K562 (cell line): ENCODE data around the gene STXBP4. TPM values are rescaled to one million over a fixed set of nuclear protein-coding genes. Genes with fewer than 3 reads are reported as not detected.

Source experiments
- ATAC-seq: fragments of 200-7000 bp; cut with Tn5 transposase; 3 replicates; pipeline ENCODE4 v1.9.1; 2020; ENCODE audit warnings: moderate library complexity
- BruUV-seq: library from RNA; stranded (reverse); fragments of 400-500 nt; replicated peaks from 2 replicates; lab custom pipeline; 2021; lab: Mats Ljungman, UMichigan
- CTCF ChIA-PET: fragments of 300-600 bp; formaldehyde crosslinking; extraction: SDS; loops from one replicate; lab custom pipeline; 2021; ENCODE audit warnings: low intra/inter-chr PET ratio; lab: Yijun Ruan, JAX
- POLR2A ChIA-PET: fragments of 300-600, 350-650 bp; sonication (Branson Sonifier 250); formaldehyde crosslinking; extraction: SDS; loops from one replicate; lab custom pipeline; 2021; ENCODE audit warnings: antibody characterized with exemption, inconsistent platforms; lab: Yijun Ruan, JAX
- DNase-seq, 4 experiments: peaks; one replicate each; pipeline versions ENCODE4 v3.0.0 to v3.0.0-alpha.2; 2011 to 2018; ENCODE audit warnings: low spot score in 3 of 4, mixed read lengths in 3 of 4; ENCODE audit errors: extremely low read depth in 1 of 4
- FAIRE-seq: peaks from 2 replicates; lab custom pipeline; 2011; peaks lifted over from hg19 to GRCh38; lab: Jason Lieb, UNC
- H2AFZ ChIP-seq: 2 replicates; pipeline ENCODE4 v1.6.0; 2011; ENCODE audit warnings: low read depth, low read length, control low read depth, inconsistent platforms
- H3K27ac ChIP-seq: fragments of 200-600 bp; 3 replicates; pipeline ENCODE4 v1.8.0; 2011; ENCODE audit warnings: low read depth, mild to moderate bottlenecking, control low read depth, inconsistent platforms, low read length, moderate library complexity, mixed read lengths; ENCODE audit errors: extremely low read depth
- H3K27me3 ChIP-seq, 2 experiments: fragments of 300-600 bp in 1 of 2; 2 replicates in 1 of 2; 3 replicates in 1 of 2; pipeline versions ENCODE4 v1.6.0 to v1.8.0; 2011; ENCODE audit warnings: inconsistent platforms in 2 of 2, low read length in 2 of 2, mild to moderate bottlenecking in 1 of 2, mixed read lengths in 1 of 2, moderate library complexity in 1 of 2; ENCODE audit not compliant: control insufficient read depth in 2 of 2, insufficient read depth in 2 of 2
- H3K36me3 ChIP-seq: fragments of 300-600 bp; 3 replicates; pipeline ENCODE4 v1.8.0; 2011; ENCODE audit warnings: mild to moderate bottlenecking, low read length, inconsistent platforms; ENCODE audit not compliant: control insufficient read depth, insufficient read depth
- H3K4me1 ChIP-seq, 2 experiments: fragments of 200-600 bp in 1 of 2; replicated peaks in 1 of 2; 2 replicates in 1 of 2; 3 replicates in 1 of 2; pipeline versions ENCODE4 v1.5.1 to v1.8.0; 2011; ENCODE audit warnings: inconsistent platforms in 2 of 2, low read length in 2 of 2, mild to moderate bottlenecking in 1 of 2, mixed read lengths in 1 of 2, moderate library complexity in 1 of 2; ENCODE audit not compliant: control insufficient read depth in 2 of 2, insufficient read depth in 2 of 2
- H3K4me2 ChIP-seq: 2 replicates; pipeline ENCODE4 v1.6.1; 2011; ENCODE audit warnings: low read length, control low read depth, inconsistent platforms, mixed read lengths; ENCODE audit not compliant: insufficient read depth
- H3K4me3 ChIP-seq: fragments of 200-600 bp; sonication (generic), shearing (Covaris generic); 2 replicates; pipeline ENCODE4 v1.5.1; 2016; ENCODE audit warnings: control low read depth, inconsistent platforms
- H3K79me2 ChIP-seq: fragments of 200-600 bp; 3 replicates; pipeline ENCODE4 v1.8.0; 2011; ENCODE audit warnings: low read length, inconsistent platforms; ENCODE audit not compliant: control insufficient read depth, insufficient read depth
- H3K9ac ChIP-seq, 2 experiments: 2 replicates each; pipeline versions ENCODE4 v1.6.0 to v1.6.1; 2011; ENCODE audit warnings: low read depth in 2 of 2, low read length in 2 of 2, control low read depth in 1 of 2, inconsistent platforms in 1 of 2, mild to moderate bottlenecking in 1 of 2, mixed read lengths in 1 of 2; ENCODE audit not compliant: insufficient read depth in 1 of 2
- H3K9me1 ChIP-seq: one replicate; pipeline ENCODE4 v1.6.0; 2011; ENCODE audit warnings: inconsistent platforms, mild to moderate bottlenecking, low read length, moderate library complexity; ENCODE audit not compliant: control insufficient read depth, insufficient read depth
- H3K9me3 ChIP-seq: replicated peaks from 2 replicates; pipeline ENCODE4 v1.5.1; 2011; ENCODE audit warnings: low read depth, low read length, inconsistent platforms; ENCODE audit not compliant: control insufficient read depth, insufficient read depth
- H4K20me1 ChIP-seq: replicated peaks from 2 replicates; pipeline ENCODE4 v1.6.1; 2011; ENCODE audit warnings: low read length, inconsistent platforms, mixed read lengths; ENCODE audit not compliant: control insufficient read depth, insufficient read depth
- BACH1 ChIP-seq: fragments of 200-800 bp; sonication (Bioruptor generic); IDR thresholded peaks from 2 replicates; pipeline ENCODE4 v1.6.1; 2016; ENCODE audit warnings: missing genetic modification characterization, missing compliant biosample characterization
- CGGBP1 ChIP-seq: fragments of 250-450 bp; sonication (Bioruptor Pico); IDR thresholded peaks from 2 replicates; pipeline ENCODE4 v1.9.0; 2021; ENCODE audit warnings: mild to moderate bottlenecking
- DACH1 ChIP-seq: fragments of 450-650 bp; IDR thresholded peaks from 2 replicates; pipeline ENCODE4 v1.6.1; 2018; ENCODE audit not compliant: partially characterized antibody
- MEF2A ChIP-seq: IDR thresholded peaks from 2 replicates; pipeline ENCODE4 v1.6.1; 2011; ENCODE audit warnings: low read depth, mild to moderate bottlenecking, low read length, moderate library complexity; ENCODE audit not compliant: control insufficient read depth
- NFE2 ChIP-seq: IDR thresholded peaks from 2 replicates; pipeline ENCODE4 v1.6.1; 2014; ENCODE audit warnings: antibody characterized with exemption, low read depth
- SNRNP70 ChIP-seq: fragments of 200-400 bp; formaldehyde crosslinking; optimal IDR thresholded peaks from 2 replicates; pipeline ENCODE3; 2017; ENCODE audit warnings: low read depth, low read length
- TEAD1 ChIP-seq, 2 experiments: fragments of 450-650 bp in 1 of 2; sonication (generic) in 1 of 2; formaldehyde crosslinking; IDR thresholded peaks; 2 replicates each; pipeline versions ENCODE4 v1.4.0 to v1.8.0; 2020 to 2022; ENCODE audit warnings: mild to moderate bottlenecking in 2 of 2, missing genetic modification reagents in 1 of 2
- ZFP30 ChIP-seq: fragments of 250-450 bp; sonication (Bioruptor Pico); IDR thresholded peaks from 2 replicates; pipeline ENCODE4 v1.8.0; 2022; ENCODE audit warnings: moderate library complexity, mild to moderate bottlenecking, inconsistent platforms, borderline replicate concordance
- ZNF444 ChIP-seq: fragments of 250-450 bp; sonication (Bioruptor Pico); IDR thresholded peaks from 2 replicates; pipeline ENCODE4 v1.4.0; 2020; ENCODE audit warnings: mild to moderate bottlenecking, moderate library complexity
- ZNF778 ChIP-seq: fragments of 450-650 bp; formaldehyde crosslinking; IDR thresholded peaks from 2 replicates; pipeline ENCODE4 v1.4.0; 2020; ENCODE audit warnings: mild to moderate bottlenecking, moderate library complexity
- ZZZ3 ChIP-seq: fragments of 450-650 bp; IDR thresholded peaks from 2 replicates; pipeline ENCODE4 v1.6.1; 2016; ENCODE audit warnings: antibody characterized with exemption, mild to moderate bottlenecking, moderate library complexity
- in situ Hi-C: fragments of 300-500 bp; cut with MboI; formaldehyde crosslinking; loops from 4 replicates; pipeline ENCODE4 v1.15.0; 2018; ENCODE audit warnings: inconsistent platforms, mixed read lengths
- intact Hi-C: fragments of 100-400 bp; cut with micrococcal nuclease; formaldehyde crosslinking; loops from 2 replicates; pipeline ENCODE4 v1.14.2; 2022
- polyA plus RNA-seq, 8 experiments: library from polyadenylated mRNA; depleted of rRNA in 4 of 8; stranded (reverse) in 5 of 8; unstranded in 3 of 8; fragments of >200 nt; fragmentation: Nextera tagmentation in 2 of 8; fragmentation: Illumina TruSeq in 1 of 8; extraction: Ambion mirVana in 2 of 8; extraction: Trizol in 1 of 8; gene quantifications; 2 replicates each; pipeline versions ENCODE4 v1.2.1 to v1.2.3, GENCODE V29; 2011 to 2014; ENCODE audit warnings: inconsistent platforms in 1 of 8, missing spikeins in 1 of 8
- total RNA-seq, 7 experiments: library from RNA; depleted of rRNA in 6 of 7; stranded (reverse); fragments of >200 nt in 6 of 7; fragmentation: Illumina TruSeq in 2 of 7; extraction: Trizol in 2 of 7; gene quantifications; 2 replicates each; pipeline versions ENCODE4 v1.2.1 to v1.2.3, GENCODE V29; 2011 to 2021; ENCODE audit warnings: low replicate concordance in 1 of 7

Gene STXBP4
- total and polyA plus RNA-seq, 9 of the 15 experiments (the other 6 are each of a cell fraction or from before 2014, with no cell fraction given) = 11.6 to 23.2 (median 18.5) TPM

- no peak for TF ChIP-seq NFE2
- no peak for TF ChIP-seq SNRNP70
- TF ChIP-seq ZFP30 (CRISPR knock-in tag) = no peak
- no peak for TF ChIP-seq MEF2A
- TF ChIP-seq ZNF778 (CRISPR knock-in tag) = no peak
Observed at GRCh38 chr17:55120651-55121050, 152.1 kb downstream of the STXBP4 start (continued).

GRCh38 chr17:55121268-55121667 is 152.7 kb downstream of the STXBP4 start:
- Histone ChIP-seq H3K27ac (no peak overlapping the region), H3K79me2 (no peaks in the 10 kb centered on the region), H4K20me1 (no peaks in the 10 kb centered on the region), H3K4me3 (no peak overlapping the region), H3K9me3 (no peaks in the 10 kb centered on the region), H3K9me1 (no peaks in the 10 kb centered on the region), H3K9ac (no peak overlapping the region), H3K4me2 (no peak overlapping the region), H3K4me1 (no peaks in the 10 kb centered on the region), H3K36me3 (no peaks in the 10 kb centered on the region), H3K27me3 (no peaks in the 10 kb centered on the region), H2AFZ (no peak overlapping the region)
- TF ChIP-seq ZNF444 (CRISPR knock-in tag) (no peak), TEAD1 (CRISPR knock-in tag; IDR thresholded peaks at IDR 0.05) (no peak), DACH1 (no peak), CGGBP1 (CRISPR knock-in tag) (no peak), ZZZ3 (no peak), BACH1 (tag) (no peak)
- intact Hi-C loops (no loop called here), in situ Hi-C loops (no loop called here)
- no TSS peak for BruUV-seq
- FAIRE-seq = no peak
- DNase-seq = no peak
- ChIA-PET POLR2A (no interaction called here), CTCF (no interaction called here)
- no peak for ATAC-seq
